ENCODE measurements around the gene MTERF2.

DNA sequence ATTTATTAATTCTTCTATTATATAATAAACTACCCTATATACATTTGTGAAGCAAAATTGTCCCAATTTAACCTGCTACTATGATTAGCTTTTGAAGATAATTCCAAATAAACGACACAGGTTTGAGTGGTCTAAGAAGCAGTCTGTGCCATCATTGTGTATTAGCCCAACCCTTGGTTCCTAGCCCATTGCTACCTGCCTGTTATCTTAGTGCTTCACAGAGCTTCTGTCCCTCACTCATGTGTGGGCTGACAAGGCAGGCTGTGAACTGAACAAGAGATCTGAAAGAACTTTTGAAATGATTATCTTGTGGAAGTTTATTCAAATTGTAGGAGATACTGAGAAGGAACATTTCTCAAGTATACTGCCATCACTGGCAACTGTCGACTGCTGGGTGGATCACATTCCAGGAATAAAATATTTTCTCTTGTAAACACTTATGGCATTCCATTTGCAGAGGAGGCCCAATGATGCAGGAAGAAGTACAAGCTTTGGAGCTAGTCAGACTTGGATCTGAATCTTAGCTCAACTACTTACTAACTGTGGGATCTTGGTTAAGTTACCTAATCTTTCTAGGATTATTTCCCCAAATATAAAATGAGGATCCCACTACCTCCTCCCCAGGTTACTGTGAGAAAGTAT, 7.8 kb upstream of the MTERF2 start:
- TF ChIP-seq, protein P1, sequence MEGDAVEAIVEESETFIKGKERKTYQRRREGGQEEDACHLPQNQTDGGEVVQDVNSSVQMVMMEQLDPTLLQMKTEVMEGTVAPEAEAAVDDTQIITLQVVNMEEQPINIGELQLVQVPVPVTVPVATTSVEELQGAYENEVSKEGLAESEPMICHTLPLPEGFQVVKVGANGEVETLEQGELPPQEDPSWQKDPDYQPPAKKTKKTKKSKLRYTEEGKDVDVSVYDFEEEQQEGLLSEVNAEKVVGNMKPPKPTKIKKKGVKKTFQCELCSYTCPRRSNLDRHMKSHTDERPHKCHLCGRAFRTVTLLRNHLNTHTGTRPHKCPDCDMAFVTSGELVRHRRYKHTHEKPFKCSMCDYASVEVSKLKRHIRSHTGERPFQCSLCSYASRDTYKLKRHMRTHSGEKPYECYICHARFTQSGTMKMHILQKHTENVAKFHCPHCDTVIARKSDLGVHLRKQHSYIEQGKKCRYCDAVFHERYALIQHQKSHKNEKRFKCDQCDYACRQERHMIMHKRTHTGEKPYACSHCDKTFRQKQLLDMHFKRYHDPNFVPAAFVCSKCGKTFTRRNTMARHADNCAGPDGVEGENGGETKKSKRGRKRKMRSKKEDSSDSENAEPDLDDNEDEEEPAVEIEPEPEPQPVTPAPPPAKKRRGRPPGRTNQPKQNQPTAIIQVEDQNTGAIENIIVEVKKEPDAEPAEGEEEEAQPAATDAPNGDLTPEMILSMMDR (IDR thresholded peaks at IDR 0.05; ENCODE audit: low read depth, low read length, poor library complexity, severe bottlenecking), result no peak
- no peak for TF ChIP-seq EZH2phosphoT487 (IDR thresholded peaks at IDR 0.05; ENCODE audit: borderline replicate concordance, low read length)

All from DOHH2 (cell line).